OCI-LY7 (cell line): ENCODE results near the gene TFAP2A.

ENCODE experiments used
- EZH2phosphoT487 ChIP-seq: fragments of 200-600 bp; sonication (generic); IDR thresholded peaks from 2 replicates; pipeline ENCODE4 v1.6.1; 2018; ENCODE audit warnings: low read depth, borderline replicate concordance, mild to moderate bottlenecking, mixed run types, antibody characterized with exemption, low read length, moderate library complexity, mixed read lengths
- TF ChIP-seq, protein P1 (sequence below): fragments of 200-600 bp; sonication (generic); conservative IDR thresholded peaks from 2 replicates; pipeline ENCODE4 v1.5.1; 2014; ENCODE audit warnings: mild to moderate bottlenecking, antibody characterized with exemption, low read length, moderate library complexity, mixed read lengths

DNA sequence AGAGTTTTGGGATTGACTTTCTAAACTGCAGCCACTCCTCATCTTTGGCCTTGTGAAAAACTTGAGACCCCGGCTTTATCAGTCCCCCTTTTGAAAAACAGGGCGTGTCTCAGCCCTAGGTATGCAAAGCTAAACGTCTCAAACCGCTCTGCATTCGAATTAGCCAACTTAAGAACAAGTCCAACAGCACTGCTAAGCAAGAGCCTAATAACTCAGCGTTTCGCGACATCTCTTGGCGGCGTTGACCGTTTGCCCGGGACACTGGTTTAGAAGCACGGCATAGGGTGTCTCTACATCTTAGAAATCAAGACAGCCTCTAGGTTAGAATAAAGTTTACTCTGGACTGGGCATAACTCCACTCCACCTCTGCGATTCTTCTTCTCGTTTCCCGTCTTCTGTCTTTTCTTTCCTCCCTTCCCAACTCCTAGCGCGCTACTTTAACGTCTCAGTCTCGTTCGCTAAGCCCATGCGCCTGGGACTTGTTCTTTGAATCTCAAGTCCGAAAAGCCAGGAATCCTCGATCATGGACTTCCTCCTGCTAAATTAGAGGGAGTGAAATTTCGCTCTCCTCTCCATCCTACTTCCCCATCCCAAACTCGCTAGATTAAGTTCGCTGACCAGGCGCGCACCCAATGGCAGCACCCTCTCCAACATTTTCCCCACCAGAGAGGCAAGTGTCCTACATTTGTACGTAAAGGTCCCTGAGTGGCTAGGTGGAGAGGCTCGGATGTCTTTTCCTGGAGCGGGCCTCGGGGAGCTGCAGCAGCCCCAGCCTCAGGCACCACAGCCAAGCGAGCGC, 10.5 kb upstream of the TFAP2A start:
- TF ChIP-seq, protein P1, sequence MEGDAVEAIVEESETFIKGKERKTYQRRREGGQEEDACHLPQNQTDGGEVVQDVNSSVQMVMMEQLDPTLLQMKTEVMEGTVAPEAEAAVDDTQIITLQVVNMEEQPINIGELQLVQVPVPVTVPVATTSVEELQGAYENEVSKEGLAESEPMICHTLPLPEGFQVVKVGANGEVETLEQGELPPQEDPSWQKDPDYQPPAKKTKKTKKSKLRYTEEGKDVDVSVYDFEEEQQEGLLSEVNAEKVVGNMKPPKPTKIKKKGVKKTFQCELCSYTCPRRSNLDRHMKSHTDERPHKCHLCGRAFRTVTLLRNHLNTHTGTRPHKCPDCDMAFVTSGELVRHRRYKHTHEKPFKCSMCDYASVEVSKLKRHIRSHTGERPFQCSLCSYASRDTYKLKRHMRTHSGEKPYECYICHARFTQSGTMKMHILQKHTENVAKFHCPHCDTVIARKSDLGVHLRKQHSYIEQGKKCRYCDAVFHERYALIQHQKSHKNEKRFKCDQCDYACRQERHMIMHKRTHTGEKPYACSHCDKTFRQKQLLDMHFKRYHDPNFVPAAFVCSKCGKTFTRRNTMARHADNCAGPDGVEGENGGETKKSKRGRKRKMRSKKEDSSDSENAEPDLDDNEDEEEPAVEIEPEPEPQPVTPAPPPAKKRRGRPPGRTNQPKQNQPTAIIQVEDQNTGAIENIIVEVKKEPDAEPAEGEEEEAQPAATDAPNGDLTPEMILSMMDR: no peak
- TF ChIP-seq EZH2phosphoT487: no peak
